ENCODE measurements around the gene FOCAD. TPM values are rescaled to one million over a fixed set of nuclear protein-coding genes. Genes with fewer than 3 reads are reported as not detected.

Gene FOCAD
- polyA plus RNA-seq, 4 donors: 3.5 to 14.9 (median 6.9) TPM

DNA sequence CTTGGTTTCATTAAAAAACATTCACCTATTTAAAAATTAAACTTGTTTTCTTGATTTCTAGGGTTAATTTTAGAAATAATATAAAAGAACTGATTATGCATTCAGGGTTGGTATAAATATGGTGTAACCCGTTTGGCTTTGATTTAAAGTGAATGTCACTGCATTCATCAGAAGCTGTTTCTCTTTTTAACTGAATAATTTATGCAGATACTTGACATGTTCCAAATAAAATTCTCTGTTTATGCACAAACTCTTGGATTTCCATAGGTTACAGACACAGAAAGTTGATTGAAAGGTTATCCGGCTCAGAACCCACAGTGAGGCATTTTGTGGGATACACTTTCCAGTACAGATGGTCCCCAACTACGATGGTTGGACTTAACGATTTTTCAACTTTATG is 186.1 kb downstream of the FOCAD start:
- FAIRE-seq: no peak

DNA sequence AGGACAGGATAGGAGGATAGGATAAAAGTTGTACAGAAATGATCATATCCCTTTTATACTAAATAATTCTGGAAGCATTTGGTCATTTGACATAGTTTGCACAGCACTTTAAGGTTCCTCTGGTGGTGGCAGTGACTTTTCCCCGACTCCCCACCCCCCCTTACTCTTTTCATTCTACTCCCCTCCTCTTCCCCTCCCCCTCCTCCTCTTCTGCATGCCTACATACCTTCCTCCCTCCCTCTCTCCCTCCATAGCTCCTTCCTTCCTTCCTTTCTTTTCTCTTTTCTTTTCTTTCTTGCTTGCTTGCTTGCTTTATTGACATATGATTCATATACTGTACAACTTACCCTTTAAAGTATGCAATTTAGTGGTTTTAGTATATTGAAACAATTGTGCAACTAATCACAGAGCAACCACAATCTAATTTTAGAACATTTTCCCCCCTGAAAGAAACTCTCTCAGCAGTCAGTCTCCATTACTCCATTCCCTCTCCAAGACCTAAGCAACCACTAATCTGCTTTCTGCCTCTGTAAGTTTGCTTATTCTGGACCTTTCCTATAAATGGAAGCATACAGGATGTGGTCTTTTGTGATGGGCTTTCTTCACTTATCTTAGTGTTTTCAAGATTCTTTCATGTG is 188.4 kb downstream of the FOCAD start:
- H3K4me1 ChIP-seq (ENCODE audit: control insufficient read depth in 3 of 3, insufficient read depth in 2 of 3, low read depth in 1 of 3, low read length in 2 of 3): no peaks in the 10 kb centered on the region
- H3K4me3 ChIP-seq (ENCODE audit: low read depth in 1 of 3, low read length in 3 of 3): no peak overlapping the region
- 50 to 77% (median 57%) methylated on average over 1 of the region's 1 CpG for WGBS, 3 donors
- H3K27me3 ChIP-seq (ENCODE audit: control insufficient read depth in 3 of 3, insufficient read depth in 3 of 3, low read length in 3 of 3): no peaks in the 10 kb centered on the region
- H3K9me3 ChIP-seq (ENCODE audit: control insufficient read depth in 2 of 2, insufficient read depth in 1 of 2, low read depth in 1 of 2, low read length in 1 of 2): no peaks in the 10 kb centered on the region
- peaks cover 0 to 2% (median 0%) of the 10 kb centered on the region in 3 donors for H3K36me3 ChIP-seq (ENCODE audit: control insufficient read depth in 3 of 3, insufficient read depth in 2 of 3, low read depth in 1 of 3, low read length in 3 of 3)
- H3K27ac ChIP-seq (ENCODE audit: low read depth in 1 of 3, low read length in 2 of 3): no peak overlapping the region
- DNase-seq: no peak
- no peak for FAIRE-seq

More for the DNA sequence above, 186.1 kb downstream of the FOCAD start:
- DNase-seq: no peak
- H3K36me3 ChIP-seq (ENCODE audit: control insufficient read depth in 3 of 3, insufficient read depth in 2 of 3, low read depth in 1 of 3, low read length in 3 of 3): no peaks in the 10 kb centered on the region
- H3K9me3 ChIP-seq (ENCODE audit: control insufficient read depth in 2 of 2, insufficient read depth in 1 of 2, low read depth in 1 of 2, low read length in 1 of 2): no peaks in the 10 kb centered on the region
- no peak overlapping the region for H3K4me3 ChIP-seq (ENCODE audit: low read depth in 1 of 3, low read length in 3 of 3)
- H3K27me3 ChIP-seq (ENCODE audit: control insufficient read depth in 3 of 3, insufficient read depth in 3 of 3, low read length in 3 of 3): no peaks in the 10 kb centered on the region
- H3K4me1 ChIP-seq (ENCODE audit: control insufficient read depth in 3 of 3, insufficient read depth in 2 of 3, low read depth in 1 of 3, low read length in 2 of 3): no peaks in the 10 kb centered on the region
- WGBS, 3 donors: 90 to 95% (median 94%) methylated on average over 4 of the region's 4 CpGs
- H3K27ac ChIP-seq (ENCODE audit: low read depth in 1 of 3, low read length in 2 of 3): no peak overlapping the region

DNA sequence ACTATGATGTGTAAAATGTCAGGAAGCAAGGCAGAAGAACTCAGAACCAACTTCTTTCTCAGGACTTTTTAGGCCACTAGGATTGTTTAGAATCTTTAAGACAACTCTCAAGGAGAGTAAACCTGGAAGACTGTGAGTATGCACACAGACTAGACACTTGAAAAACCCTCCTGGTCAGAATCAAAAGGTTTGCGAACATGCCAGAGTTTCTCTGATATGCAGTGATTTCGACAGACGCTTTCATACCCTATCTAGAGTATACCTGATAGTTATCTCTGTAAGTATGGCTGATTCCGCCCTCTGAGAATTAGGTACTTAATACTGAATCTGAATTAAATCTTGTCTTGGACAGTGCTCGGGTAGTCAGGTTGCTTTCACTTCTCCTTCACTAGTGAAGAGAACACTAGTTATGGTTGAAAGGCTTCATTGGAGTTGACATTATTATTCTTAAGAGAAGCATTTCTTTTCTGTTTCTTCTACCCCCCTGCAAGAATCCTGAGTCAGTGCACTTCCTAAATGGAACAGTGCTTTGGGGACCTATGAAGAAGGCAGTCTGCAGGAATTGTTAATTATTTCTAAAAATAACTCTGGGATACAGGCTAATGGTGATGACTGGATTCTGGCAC is 189.3 kb downstream of the FOCAD start:
- FAIRE-seq (no peak), DNase-seq (no peak)
- no peaks in the 10 kb centered on the region for H3K9me3 ChIP-seq (ENCODE audit: control insufficient read depth in 2 of 2, insufficient read depth in 1 of 2, low read depth in 1 of 2, low read length in 1 of 2)
- no peak overlapping the region for H3K4me3 ChIP-seq (ENCODE audit: low read depth in 1 of 3, low read length in 3 of 3)
- H3K36me3 ChIP-seq (ENCODE audit: control insufficient read depth in 3 of 3, insufficient read depth in 2 of 3, low read depth in 1 of 3, low read length in 3 of 3): peaks cover 0 to 5% (median 0%) of the 10 kb centered on the region in 3 donors
- H3K27ac ChIP-seq (ENCODE audit: low read depth in 1 of 3, low read length in 2 of 3): no peak overlapping the region
- H3K4me1 ChIP-seq (ENCODE audit: control insufficient read depth in 3 of 3, insufficient read depth in 2 of 3, low read depth in 1 of 3, low read length in 2 of 3): no peaks in the 10 kb centered on the region
- H3K27me3 ChIP-seq (ENCODE audit: control insufficient read depth in 3 of 3, insufficient read depth in 3 of 3, low read length in 3 of 3): no peaks in the 10 kb centered on the region
- 89 to 94% (median 92%) methylated on average over 5 of the region's 5 CpGs for WGBS, 3 donors

DNA sequence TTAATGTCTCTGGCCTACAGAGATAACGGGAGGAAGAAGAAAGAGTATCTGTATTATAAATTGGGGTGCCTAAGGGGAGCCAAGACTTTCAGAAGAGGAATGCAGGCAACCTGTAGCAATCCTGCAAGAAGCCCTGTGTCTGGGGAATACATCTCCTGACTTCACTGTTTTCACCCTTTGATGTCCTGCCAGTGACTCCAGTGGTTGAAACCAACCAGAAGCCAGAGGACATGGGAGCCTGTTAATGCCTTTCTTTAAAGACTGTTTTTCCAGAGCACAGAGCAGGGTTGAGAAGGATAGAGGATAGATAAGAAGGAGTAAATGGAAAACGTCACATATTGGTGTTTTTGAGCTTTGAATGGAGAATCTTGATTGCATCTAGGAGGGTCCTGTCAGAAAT is 196.2 kb downstream of the FOCAD start:
- no peak overlapping the region for H3K4me3 ChIP-seq (ENCODE audit: low read depth in 1 of 3, low read length in 3 of 3)
- DNase-seq: no peak
- H3K27me3 ChIP-seq (ENCODE audit: control insufficient read depth in 3 of 3, insufficient read depth in 3 of 3, low read length in 3 of 3): no peaks in the 10 kb centered on the region
- no peaks in the 10 kb centered on the region for H3K9me3 ChIP-seq (ENCODE audit: control insufficient read depth in 2 of 2, insufficient read depth in 1 of 2, low read depth in 1 of 2, low read length in 1 of 2)
- FAIRE-seq: no peak
- 91 to 94% (median 92%) methylated on average over 2 of the region's 2 CpGs for WGBS, 3 donors
- no peak overlapping the region for H3K27ac ChIP-seq (ENCODE audit: low read depth in 1 of 3, low read length in 2 of 3)
- no peaks in the 10 kb centered on the region for H3K4me1 ChIP-seq (ENCODE audit: control insufficient read depth in 3 of 3, insufficient read depth in 2 of 3, low read depth in 1 of 3, low read length in 2 of 3)
- peaks cover 0 to 6% (median 6%) of the 10 kb centered on the region in 3 donors for H3K36me3 ChIP-seq (ENCODE audit: control insufficient read depth in 3 of 3, insufficient read depth in 2 of 3, low read depth in 1 of 3, low read length in 3 of 3)

DNA sequence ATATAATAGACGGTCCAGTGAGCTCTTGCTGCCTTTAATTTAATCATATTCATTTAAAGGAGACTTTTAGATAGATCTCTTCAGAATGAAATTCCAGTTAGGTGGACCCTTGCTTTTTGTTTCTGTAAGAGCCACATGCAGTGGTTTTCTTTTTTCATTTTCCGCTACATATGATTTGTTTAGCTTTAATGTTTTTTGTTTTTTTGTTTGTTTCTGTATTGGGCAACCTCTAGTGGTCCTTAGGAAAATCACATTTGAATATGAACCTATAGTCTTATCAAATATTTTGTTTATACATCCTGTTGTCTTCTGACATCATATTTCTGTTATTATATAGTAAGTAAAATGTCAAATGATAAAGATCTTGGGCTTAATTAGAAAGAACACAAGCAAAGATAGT is 196.6 kb downstream of the FOCAD start:
- WGBS, 3 donors: 96 to 97% (median 96%) methylated on average over 2 of the region's 2 CpGs
- Histone ChIP-seq H3K4me3 (ENCODE audit: low read depth in 1 of 3, low read length in 3 of 3) (no peak overlapping the region), H3K27ac (ENCODE audit: low read depth in 1 of 3, low read length in 2 of 3) (no peak overlapping the region), H3K36me3 (ENCODE audit: control insufficient read depth in 3 of 3, insufficient read depth in 2 of 3, low read depth in 1 of 3, low read length in 3 of 3) (peaks cover 0 to 6% (median 5%) of the 10 kb centered on the region in 3 donors), H3K27me3 (ENCODE audit: control insufficient read depth in 3 of 3, insufficient read depth in 3 of 3, low read length in 3 of 3) (no peaks in the 10 kb centered on the region), H3K9me3 (ENCODE audit: control insufficient read depth in 2 of 2, insufficient read depth in 1 of 2, low read depth in 1 of 2, low read length in 1 of 2) (no peaks in the 10 kb centered on the region), H3K4me1 (ENCODE audit: control insufficient read depth in 3 of 3, insufficient read depth in 2 of 3, low read depth in 1 of 3, low read length in 2 of 3) (no peaks in the 10 kb centered on the region)
- no peak for DNase-seq
- no peak for FAIRE-seq

DNA sequence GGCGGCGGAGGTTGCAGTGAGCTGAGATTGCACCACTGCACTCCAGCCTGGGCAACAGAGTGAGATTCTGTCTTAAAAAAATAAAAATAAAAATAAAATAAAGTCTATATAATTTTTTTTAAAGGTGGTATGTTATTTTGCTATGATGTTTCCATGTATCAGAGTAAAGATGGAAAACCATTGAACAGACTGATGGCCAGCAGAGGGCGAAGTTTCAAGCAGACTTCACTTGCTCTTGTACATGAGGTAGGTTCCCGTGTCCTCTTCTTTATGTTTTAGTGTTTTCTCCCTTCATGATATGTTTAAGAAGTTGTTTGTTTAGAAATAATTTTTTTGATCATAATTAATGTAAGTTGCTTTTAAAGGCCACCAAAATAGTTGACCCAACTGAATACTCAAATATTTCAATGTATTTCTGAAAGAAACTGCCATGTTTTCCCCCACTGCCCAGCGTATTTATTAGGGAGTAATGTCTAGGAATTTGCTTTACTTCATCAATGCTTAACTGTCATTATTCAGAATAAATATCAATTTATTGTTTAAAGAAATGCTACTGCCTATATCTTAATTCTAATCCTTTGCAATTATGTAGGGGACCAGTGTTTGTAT is 201.0 kb downstream of the FOCAD start:
- DNase-seq (peak; percentile 50 to 60), FAIRE-seq (no peak)

DNA sequence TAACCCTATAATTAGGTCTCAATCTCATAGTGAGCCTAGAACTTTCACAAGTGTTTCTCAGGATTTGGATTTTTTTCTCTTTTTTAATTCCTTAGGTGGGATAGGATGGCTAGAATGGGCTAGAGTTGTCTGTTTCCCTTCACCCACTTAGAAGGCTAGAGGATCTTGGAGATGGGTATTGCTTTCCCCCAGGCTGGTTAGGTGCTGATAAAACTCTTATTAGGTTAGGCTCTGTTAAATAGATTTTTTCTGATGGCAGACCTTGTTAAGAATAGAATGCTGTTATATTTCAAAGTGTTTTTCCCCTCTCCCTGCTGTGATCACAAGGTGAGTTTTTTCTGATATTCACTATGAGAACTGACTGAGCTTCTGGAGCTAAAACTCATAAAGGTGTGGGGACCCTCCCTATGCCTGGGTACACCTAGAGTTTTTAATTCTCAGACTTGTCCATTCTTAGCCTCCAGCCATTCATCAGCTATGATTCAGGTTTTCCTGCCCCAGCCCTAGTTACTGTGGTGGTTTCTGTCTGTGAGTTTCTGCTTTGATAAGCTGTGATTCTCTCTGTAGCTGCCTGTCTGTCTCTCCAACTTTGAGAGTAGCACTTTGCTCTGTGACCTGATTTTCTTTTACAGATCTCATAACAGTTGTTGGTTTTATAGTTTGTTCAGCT is 215.0 kb downstream of the FOCAD start:
- Histone ChIP-seq H3K4me3 (ENCODE audit: low read depth in 1 of 3, low read length in 3 of 3) (no peak overlapping the region), H3K27me3 (ENCODE audit: control insufficient read depth in 3 of 3, insufficient read depth in 3 of 3, low read length in 3 of 3) (no peaks in the 10 kb centered on the region), H3K9me3 (ENCODE audit: control insufficient read depth in 2 of 2, insufficient read depth in 1 of 2, low read depth in 1 of 2, low read length in 1 of 2) (no peaks in the 10 kb centered on the region), H3K27ac (ENCODE audit: low read depth in 1 of 3, low read length in 2 of 3) (peak overlapping the region in 1 of 3 donors; percentile 4), H3K4me1 (ENCODE audit: control insufficient read depth in 3 of 3, insufficient read depth in 2 of 3, low read depth in 1 of 3, low read length in 2 of 3) (peaks cover 0 to 13% (median 0%) of the 10 kb centered on the region in 3 donors), H3K36me3 (ENCODE audit: control insufficient read depth in 3 of 3, insufficient read depth in 2 of 3, low read depth in 1 of 3, low read length in 3 of 3) (no peaks in the 10 kb centered on the region)
- DNase-seq (peak in 1 of 2 donors; percentile 46), FAIRE-seq (no peak)

More for the DNA sequence above, 201.0 kb downstream of the FOCAD start:
- Histone ChIP-seq H3K27ac (ENCODE audit: low read depth in 1 of 3, low read length in 2 of 3) (no peak overlapping the region), H3K4me1 (ENCODE audit: control insufficient read depth in 3 of 3, insufficient read depth in 2 of 3, low read depth in 1 of 3, low read length in 2 of 3) (no peaks in the 10 kb centered on the region), H3K9me3 (ENCODE audit: control insufficient read depth in 2 of 2, insufficient read depth in 1 of 2, low read depth in 1 of 2, low read length in 1 of 2) (no peaks in the 10 kb centered on the region), H3K4me3 (ENCODE audit: low read depth in 1 of 3, low read length in 3 of 3) (no peak overlapping the region), H3K27me3 (ENCODE audit: control insufficient read depth in 3 of 3, insufficient read depth in 3 of 3, low read length in 3 of 3) (no peaks in the 10 kb centered on the region), H3K36me3 (ENCODE audit: control insufficient read depth in 3 of 3, insufficient read depth in 2 of 3, low read depth in 1 of 3, low read length in 3 of 3) (peaks cover 0 to 6% (median 2%) of the 10 kb centered on the region in 3 donors)
- WGBS, 3 donors: 71 to 77% (median 76%) methylated on average over 5 of the region's 5 CpGs

DNA sequence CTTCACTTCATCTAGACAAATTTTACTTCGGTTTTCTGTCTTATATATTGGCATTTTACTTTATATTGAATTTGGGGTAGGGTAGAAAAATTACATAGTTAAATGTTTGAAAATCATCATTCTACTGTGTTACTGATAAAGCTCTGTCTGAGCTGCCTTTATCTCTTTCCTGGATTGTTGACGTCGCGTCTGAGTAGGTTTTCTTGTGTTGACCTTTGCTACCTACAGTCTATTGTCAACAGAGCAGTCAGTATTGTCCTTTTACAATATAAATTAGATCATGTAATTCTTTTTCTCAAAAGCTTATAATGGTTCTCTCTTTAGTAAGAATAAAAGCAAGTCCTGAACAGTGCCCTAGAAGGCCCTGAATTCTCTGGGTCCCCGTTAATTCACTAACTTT is 219.2 kb downstream of the FOCAD start:
- Histone ChIP-seq H3K4me1 (ENCODE audit: control insufficient read depth in 3 of 3, insufficient read depth in 2 of 3, low read depth in 1 of 3, low read length in 2 of 3) (peaks cover 0 to 13% (median 0%) of the 10 kb centered on the region in 3 donors), H3K9me3 (ENCODE audit: control insufficient read depth in 2 of 2, insufficient read depth in 1 of 2, low read depth in 1 of 2, low read length in 1 of 2) (no peaks in the 10 kb centered on the region), H3K4me3 (ENCODE audit: low read depth in 1 of 3, low read length in 3 of 3) (no peak overlapping the region), H3K27ac (ENCODE audit: low read depth in 1 of 3, low read length in 2 of 3) (no peak overlapping the region), H3K27me3 (ENCODE audit: control insufficient read depth in 3 of 3, insufficient read depth in 3 of 3, low read length in 3 of 3) (no peaks in the 10 kb centered on the region), H3K36me3 (ENCODE audit: control insufficient read depth in 3 of 3, insufficient read depth in 2 of 3, low read depth in 1 of 3, low read length in 3 of 3) (peaks cover 0 to 1% (median 0%) of the 10 kb centered on the region in 3 donors)
- WGBS, 3 donors: 22 to 74% (median 50%) methylated on average over 5 of the region's 5 CpGs
- FAIRE-seq (no peak), DNase-seq (peak; percentile 36 to 52)
